ENCODE results near the gene GRB10.

Gene GRB10

DNA sequence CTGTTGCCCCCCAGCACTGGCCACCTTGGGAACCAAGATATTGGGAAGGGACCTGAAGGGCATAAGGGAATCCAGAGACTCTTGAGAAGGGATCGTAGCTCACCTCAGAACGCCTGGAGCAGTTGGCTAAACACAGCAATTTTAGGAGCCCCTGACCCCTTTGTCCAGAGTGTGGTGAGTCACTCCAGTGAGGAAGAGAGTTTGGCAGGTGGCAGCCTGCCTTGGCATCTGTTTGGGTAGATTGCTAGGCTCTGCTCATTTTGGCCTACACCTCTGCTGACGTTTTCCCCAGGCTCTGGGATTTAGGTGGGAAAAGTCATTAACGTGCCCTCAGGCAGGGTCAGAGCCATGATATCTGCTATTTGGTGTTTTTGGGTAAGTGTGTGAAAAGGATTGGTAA, 100.6 kb downstream of the GRB10 start:
- TF ChIP-seq, protein P1, sequence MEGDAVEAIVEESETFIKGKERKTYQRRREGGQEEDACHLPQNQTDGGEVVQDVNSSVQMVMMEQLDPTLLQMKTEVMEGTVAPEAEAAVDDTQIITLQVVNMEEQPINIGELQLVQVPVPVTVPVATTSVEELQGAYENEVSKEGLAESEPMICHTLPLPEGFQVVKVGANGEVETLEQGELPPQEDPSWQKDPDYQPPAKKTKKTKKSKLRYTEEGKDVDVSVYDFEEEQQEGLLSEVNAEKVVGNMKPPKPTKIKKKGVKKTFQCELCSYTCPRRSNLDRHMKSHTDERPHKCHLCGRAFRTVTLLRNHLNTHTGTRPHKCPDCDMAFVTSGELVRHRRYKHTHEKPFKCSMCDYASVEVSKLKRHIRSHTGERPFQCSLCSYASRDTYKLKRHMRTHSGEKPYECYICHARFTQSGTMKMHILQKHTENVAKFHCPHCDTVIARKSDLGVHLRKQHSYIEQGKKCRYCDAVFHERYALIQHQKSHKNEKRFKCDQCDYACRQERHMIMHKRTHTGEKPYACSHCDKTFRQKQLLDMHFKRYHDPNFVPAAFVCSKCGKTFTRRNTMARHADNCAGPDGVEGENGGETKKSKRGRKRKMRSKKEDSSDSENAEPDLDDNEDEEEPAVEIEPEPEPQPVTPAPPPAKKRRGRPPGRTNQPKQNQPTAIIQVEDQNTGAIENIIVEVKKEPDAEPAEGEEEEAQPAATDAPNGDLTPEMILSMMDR (IDR thresholded peaks at IDR 0.05; ENCODE audit: low read depth, low read length): no peak
- DNase-seq (ENCODE audit: extremely low read depth, low read depth): no peak

DNA sequence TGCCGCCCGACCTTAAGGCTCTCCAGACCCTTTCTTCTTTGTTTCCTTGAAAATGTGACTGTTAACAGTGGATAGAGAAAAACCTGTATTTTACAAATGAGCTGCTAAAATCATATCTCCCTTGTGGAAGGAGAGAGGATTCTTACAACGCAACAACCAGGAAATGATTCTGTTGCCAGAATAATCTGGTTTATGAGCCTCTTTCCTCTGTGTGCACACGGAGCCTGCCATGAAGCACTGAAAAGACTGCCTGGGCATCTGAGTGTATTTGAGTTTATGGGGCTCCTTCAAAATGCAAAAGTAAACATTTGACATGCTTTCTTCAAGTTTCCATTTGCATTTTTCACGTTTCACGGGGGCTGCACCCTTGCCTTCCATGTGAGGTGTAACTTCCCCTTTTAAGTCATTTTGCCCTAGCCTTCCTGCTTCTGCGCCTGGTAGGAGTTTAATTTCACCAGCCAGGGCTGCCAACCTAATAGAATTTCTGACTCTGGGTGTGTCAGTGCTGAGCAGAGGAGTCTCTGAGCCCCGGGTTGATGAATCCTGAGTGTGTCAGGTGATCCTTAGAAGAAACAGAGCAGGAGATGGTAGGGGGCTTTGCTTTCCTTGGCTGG, 101.2 kb downstream of the GRB10 start:
- DNase-seq (ENCODE audit: extremely low read depth, low read depth): no peak

DNA sequence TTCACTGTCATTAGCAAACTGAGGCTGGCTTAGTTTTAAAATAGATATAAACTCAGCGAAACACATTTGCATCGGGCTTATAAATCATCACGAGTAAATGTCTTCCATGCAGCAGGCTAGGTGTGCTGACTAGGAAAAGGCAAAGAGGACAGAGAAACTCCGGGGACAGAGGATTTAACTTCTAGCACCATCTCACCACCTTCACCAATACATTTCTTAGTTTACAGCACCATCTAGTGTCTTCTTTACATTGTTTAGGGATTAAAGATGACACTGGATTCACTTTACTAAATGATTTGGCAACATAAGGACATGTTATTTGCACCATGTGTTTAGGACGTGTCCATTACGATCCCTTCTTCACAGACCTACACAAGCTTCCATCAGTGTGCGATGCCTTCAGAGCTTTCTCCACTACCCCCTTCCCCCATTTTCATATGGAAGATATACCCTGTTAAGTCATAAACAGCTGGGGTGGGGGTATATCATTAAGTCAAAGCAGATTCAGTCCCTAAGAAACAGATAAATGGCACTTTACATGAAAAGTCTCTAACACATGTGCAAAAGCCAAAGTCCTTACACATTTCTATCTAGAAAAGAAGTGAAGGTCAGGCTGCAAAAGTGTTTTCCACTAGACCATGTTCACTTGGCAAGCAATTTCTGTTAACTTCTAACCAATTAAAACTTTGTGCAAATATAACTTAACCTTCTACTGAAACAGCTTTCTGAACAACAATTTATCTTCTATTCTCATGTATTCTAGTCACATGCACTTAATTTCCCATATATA, 103.3 kb downstream of the GRB10 start:
- no peak for DNase-seq (ENCODE audit: extremely low read depth, low read depth)
- TF ChIP-seq, protein P1 (IDR thresholded peaks at IDR 0.05; ENCODE audit: low read depth, low read length): peak; percentile 11

More for the DNA sequence above, 101.2 kb downstream of the GRB10 start:
- TF ChIP-seq, protein P1 (IDR thresholded peaks at IDR 0.05; ENCODE audit: low read depth, low read length): no peak

DNA sequence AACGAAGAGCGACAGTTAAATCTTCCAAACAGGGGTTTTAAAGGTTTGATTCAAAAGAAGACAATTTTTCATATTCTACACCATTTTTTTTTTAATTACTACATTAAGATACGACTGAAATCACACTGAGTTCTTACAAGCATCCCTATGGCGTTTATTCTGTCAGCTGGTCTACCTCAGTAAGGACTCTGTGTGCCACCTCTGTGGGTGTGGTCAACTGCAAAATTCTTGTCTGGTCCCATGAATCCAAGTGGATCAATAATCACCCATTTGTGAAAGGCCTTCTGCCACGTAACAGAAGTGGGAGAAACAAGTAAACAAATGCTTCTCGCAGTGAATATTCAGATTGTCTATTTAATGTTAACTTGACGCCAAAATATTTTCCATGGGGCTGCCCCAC, 104.1 kb downstream of the GRB10 start:
- TF ChIP-seq, protein P1 (IDR thresholded peaks at IDR 0.05; ENCODE audit: low read depth, low read length): no peak
- no peak for DNase-seq (ENCODE audit: extremely low read depth, low read depth)

DNA sequence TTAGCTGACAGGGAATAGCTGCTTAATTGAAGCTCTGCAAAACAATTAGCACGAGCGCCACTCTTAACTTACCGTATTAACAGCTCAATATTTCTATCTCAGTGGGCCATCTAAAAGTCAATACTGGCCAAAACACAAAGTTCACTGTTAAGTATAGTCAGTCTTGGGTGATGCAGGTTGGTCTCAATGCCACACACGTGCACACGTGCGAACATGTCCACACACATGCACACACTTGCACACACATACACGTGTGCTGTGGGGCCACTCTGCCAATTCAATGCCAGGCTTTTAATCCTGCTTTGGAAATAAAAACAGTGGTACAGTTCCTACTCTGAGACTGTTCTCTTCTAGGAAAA, 105.1 kb downstream of the GRB10 start:
- DNase-seq (ENCODE audit: extremely low read depth, low read depth): no peak
- TF ChIP-seq, protein P1 (IDR thresholded peaks at IDR 0.05; ENCODE audit: low read depth, low read length): no peak

DNA sequence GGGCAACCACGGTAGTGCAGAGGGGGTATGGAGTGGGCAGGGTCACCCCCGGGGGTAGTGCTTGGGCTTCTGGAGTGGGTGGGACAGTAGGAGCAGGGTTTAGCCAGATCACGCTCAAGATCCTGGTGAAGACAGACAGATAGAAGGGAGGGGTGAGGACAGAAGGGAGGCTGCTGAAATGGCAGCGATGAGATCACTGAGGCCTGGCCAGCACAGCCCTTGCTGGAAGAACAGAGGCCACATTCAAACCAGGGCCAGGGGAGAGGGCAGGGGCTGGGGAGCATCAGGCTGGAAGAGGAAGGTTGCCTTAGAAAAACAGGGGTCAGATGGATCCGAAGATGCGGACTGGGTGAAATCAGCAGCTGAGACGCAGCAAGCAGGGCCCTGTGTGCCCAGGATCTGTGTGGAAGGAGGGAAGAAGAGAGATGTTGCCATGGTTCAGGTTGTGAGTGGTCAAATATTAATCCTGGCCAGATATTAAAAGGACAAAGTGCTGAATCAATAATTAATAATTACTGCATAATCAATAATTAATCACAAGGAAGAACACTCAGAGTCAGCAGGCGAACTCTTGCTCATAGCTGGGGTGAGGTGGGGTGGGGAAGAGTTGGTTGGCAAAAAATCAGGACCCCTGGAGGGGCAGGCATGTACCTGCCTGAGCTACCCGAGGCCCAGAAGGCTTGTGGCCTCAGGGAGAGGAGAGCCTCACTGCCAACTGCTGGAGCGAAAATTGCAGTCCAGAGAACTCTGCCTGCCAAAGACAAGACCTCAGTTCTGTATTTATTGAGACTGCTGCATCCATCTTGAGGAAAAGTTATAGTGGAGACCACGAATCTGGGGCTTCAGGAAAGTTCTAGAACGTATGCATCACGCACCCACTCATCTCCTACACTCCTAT, 105.7 kb downstream of the GRB10 start:
- TF ChIP-seq, protein P1 (IDR thresholded peaks at IDR 0.05; ENCODE audit: low read depth, low read length): no peak
- DNase-seq (ENCODE audit: extremely low read depth, low read depth): no peak

Measured in AG09319 (cell line).